NCI-H524 treated with DMSO at 0.1 percent for 48 hours (cell line): ENCODE results near the gene MMAA.
"Not testable (repeated sequence)": the region's sequence is repeated elsewhere in the genome, so short reads cannot be mapped to it uniquely, and the experiment has no call there.

Experiments
- DNase-seq: peaks from one replicate; lab custom pipeline; 2025; lab: John Stamatoyannopoulos, UW

Gene MMAA

GRCh38 chr4:145618932-145619638, at the start of gene MMAA:
Gene MMAA (plus strand): TSS chr4:145619385. CDS start chr4:145639140, 19,755 bp downstream.
- peak; percentile 30 for DNase-seq

DNA sequence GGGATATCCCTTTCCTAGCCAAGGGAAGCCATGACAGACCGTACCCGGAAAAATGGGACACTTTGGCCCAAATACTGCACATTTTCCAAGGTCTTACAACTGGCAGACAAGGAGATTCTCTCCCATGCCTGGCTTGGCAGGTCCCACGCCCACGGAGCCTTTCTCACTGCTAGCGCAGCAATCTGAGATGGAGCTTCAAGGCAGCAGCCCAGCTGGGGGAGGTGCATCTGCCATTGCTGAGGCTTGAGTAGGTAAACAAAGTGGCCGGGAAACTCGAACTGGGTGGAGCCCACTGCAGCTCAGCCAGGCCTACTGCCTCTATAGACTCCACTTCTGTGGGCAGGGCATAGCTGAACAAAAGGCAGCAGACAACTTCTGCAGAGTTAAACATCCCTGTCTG, 44.6 kb upstream of the MMAA start:
- not testable (repeated sequence) for DNase-seq

- DNase-seq: no peak
Observed at GRCh38 chr4:145580906-145581305, 38.3 kb upstream of the MMAA start.

GRCh38 chr4:145583191-145584055, 35.8 kb upstream of the MMAA start:
- no peak for DNase-seq

- no peak for DNase-seq
Observed at GRCh38 chr4:145587088-145587754, 32.0 kb upstream of the MMAA start.

DNA sequence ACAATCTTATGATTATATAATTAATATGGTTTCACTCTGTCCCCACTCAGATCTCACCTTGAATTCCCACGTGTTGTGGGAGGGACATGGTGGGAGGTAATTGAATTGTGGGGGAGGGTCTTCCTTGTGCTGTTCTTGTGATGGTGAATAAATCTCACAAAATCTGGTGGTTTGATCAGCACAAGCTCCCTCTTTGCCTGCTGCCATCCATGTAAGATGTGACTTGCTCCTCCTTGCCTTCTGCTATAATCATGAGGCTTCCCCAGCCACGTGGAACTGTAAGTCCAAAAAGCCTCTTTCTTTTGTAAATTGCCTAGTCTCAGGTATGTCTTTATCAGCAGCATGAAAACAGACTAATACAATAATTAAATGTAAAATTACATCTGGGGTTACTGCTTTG, 29.8 kb upstream of the MMAA start:
- DNase-seq: not testable (repeated sequence)

GRCh38 chr4:145589916-145590702, 29.1 kb upstream of the MMAA start:
- no peak for DNase-seq

DNA sequence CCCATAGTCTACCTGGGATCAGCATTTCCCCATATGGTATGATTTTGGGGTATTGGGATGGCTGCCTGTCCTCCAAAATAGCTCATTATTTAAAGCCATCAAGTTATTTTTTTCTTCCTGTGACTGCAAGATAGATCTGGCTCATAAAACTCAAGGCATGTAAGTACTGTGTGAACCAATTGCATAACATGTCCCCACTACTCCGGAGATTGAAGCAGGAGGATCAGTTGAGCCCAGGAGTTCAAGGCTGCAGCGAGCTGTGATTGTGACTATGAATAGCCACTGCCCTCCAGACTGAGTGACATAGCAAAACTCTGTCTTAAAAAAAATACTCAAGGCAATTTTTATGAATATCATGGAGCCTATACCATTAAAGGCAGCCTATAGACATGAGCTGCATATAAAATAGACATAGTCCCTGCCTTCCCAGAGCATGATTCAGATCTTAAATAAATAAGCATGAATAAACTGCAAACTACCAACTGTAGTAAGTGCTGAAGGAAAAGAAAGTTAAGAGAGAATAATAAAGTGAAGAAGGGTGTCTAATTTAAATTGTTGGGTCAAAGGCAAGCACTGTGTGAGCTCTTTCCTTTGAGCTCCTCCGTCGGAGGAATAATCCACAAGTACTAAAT, 16.9 kb upstream of the MMAA start:
- DNase-seq: no peak

- no peak for DNase-seq
Observed at GRCh38 chr4:145605941-145606340, 13.2 kb upstream of the MMAA start.

DNA sequence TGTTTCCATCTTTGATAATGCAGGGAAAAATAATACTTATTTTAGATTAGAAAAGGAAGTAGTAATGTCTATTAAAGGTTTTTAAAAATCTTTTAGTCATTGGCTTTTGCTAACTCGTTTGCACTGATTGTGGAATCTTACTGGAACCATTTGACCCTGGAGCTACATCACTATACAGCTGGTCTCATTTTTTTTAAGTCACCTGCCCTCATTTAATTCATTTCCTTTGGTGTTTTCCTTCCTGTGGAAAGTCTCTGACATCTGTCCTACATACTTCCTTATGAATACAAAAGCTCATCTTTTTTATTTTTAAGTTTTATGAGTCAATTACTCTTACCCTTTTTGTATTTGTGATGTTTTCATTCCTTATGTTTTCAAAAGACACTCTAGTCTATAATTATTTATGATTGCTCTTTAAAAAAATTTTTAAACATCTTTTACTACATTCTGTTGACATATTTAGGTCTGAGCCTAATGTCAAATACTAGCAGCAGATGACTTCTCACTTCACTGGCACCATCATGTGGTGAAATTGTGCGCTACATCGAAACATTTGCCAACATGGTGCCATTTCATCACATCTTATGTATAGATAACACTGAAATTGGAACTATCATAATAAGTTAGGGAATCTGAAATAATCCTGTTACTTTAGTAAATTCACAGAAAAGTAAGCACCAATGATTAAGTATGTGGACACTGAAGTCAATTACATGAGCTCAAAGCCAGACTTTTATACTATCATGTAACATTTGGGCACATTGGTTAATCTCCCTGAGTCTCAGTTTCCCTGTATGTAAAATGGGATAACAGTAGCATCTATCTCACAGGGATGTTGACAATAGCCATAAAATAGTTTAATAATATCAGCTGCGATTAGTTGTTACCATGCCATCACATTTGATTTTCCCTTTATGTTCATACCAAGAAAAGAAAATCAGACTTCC, 9.4 kb upstream of the MMAA start:
- DNase-seq: no peak

GRCh38 chr4:145613566-145614232, 5.5 kb upstream of the MMAA start:
- DNase-seq: no peak

DNA sequence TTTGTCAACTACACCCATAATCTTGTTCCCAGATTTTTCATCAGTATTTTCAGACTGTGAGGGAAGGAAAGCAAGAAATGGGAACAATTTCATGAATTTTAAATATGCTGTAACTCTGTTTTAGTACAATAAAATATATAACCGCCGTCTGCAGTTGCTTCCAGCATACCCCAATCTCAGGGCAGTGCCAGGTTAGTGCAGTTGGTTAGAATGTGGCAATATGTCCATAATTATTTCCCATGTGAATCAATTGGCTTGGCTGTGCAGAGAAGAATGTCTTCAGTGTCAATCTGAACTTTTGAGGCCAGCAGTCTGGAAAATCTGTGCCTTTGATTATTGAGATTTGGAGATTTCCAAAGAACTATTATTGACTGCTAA, 5.0 kb upstream of the MMAA start:
- no peak for DNase-seq

GRCh38 chr4:145618210-145618931, 814 bp upstream of the MMAA start:
- no peak for DNase-seq

- DNase-seq: no peak
Observed at GRCh38 chr4:145619639-145619996, 433 bp downstream of the MMAA start.

DNA sequence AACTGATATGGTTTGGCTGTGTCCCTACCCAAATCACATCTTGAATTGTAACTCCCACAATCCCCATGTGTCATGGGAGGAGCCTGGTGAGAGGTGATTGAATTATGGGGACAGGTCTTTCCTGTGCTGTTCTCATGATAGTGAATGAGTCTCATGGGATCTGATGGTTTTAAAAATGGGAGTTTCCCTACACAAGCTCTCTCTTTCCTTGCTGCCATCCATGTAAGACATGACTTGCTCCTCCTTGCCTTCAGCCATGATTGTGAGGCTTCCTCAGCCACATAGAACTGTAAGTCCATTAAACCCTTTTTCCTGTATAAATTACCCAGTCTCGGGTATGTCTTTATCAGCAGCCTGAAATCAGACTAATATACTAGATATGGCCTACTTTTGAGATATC, 2.9 kb downstream of the MMAA start:
- not testable (repeated sequence) for DNase-seq

DNA sequence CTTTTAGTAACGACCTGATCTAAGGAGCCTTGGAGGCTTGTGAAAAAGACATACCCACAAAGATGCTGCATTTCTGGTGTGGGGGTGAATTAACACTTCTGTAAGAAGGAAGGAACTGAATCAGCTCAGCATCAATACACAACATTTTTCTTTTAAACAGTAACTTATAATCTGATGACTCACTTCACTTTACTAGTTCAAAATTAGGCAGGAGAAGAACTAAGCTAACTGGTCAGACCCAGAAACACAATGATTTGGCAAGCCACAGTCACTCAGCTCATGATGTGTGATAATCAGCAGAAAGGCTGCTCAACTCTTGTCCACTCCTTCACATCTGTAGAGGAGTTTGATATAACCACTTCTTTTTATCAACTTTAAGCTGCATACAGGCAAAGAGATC, 4.6 kb downstream of the MMAA start:
- no peak for DNase-seq

GRCh38 chr4:145625677-145626622, 6.8 kb downstream of the MMAA start:
- peak; percentile 13 for DNase-seq

GRCh38 chr4:145626623-145626982, 7.4 kb downstream of the MMAA start:
- peak; percentile 43 for DNase-seq
